Measurements from ENCODE around the gene AXL. TPM values are rescaled to one million over a fixed set of nuclear protein-coding genes. Genes with fewer than 3 reads are reported as not detected.
A peak's percentile ranks its signal among the peaks of the same experiment; 100 is the strongest.
"Not testable (repeated sequence)": the region's sequence is repeated elsewhere in the genome, so short reads cannot be mapped to it uniquely, and the experiment has no call there.

The AXL gene
- polyA plus RNA-seq, 12 donors: 14.8 to 207 (median 28.6) TPM

GRCh38 chr19:41203371-41203770 is 15.7 kb upstream of the AXL start:
- no peak for DNase-seq

- peak; percentile 90 for DNase-seq
Observed at GRCh38 chr19:41204338-41204737, 14.7 kb upstream of the AXL start.

- no peak for DNase-seq
Observed at GRCh38 chr19:41205995-41206394, 13.0 kb upstream of the AXL start.

GRCh38 chr19:41206456-41206855 is 12.6 kb upstream of the AXL start:
- no peak for DNase-seq

GRCh38 chr19:41206926-41207750 is 11.9 kb upstream of the AXL start:
- DNase-seq: peak; percentile 76

- no peak for DNase-seq
Observed at GRCh38 chr19:41214161-41214560, 4.9 kb upstream of the AXL start.

GRCh38 chr19:41217741-41218140 is 1.3 kb upstream of the AXL start:
- no peak for DNase-seq

- no peak for DNase-seq
Observed at GRCh38 chr19:41218249-41218614, 791 bp upstream of the AXL start.

GRCh38 chr19:41219924-41220567 is 1.0 kb downstream of the AXL start:
- no peak for DNase-seq

- no peak for DNase-seq
Observed at GRCh38 chr19:41220811-41221210, 1.8 kb downstream of the AXL start.

GRCh38 chr19:41221514-41222205 is 2.6 kb downstream of the AXL start:
- DNase-seq: no peak

- DNase-seq: no peak
Observed at GRCh38 chr19:41222240-41222639, 3.2 kb downstream of the AXL start.

GRCh38 chr19:41223431-41224234 is 4.6 kb downstream of the AXL start:
- DNase-seq: no peak

- no peak for DNase-seq
Observed at GRCh38 chr19:41224632-41225031, 5.6 kb downstream of the AXL start.

- peak; percentile 87 for DNase-seq
Observed at GRCh38 chr19:41225238-41226052, 6.4 kb downstream of the AXL start.

- peak; percentile 58 for DNase-seq
Observed at GRCh38 chr19:41226053-41226873, 7.2 kb downstream of the AXL start.

GRCh38 chr19:41226874-41227390 is 7.9 kb downstream of the AXL start:
- no peak for DNase-seq

GRCh38 chr19:41228486-41228885 is 9.5 kb downstream of the AXL start:
- DNase-seq: no peak

- not testable (repeated sequence) for DNase-seq
Observed at GRCh38 chr19:41229338-41229737, 10.3 kb downstream of the AXL start.

All from muscle of arm (tissue), 12 donors.